Activated CD8-positive, alpha-beta T cell treated with anti-CD3 and anti-CD28 coated beads for 36 hours (primary cell): ENCODE results near the gene YJU2. TPM values are rescaled to one million over a fixed set of nuclear protein-coding genes. Genes with fewer than 3 reads are reported as not detected.

Source experiments
- ATAC-seq: fragments of 200-7000 bp; cut with Tn5 transposase; one replicate; pipeline ENCODE4 v1.10.0; 2021; ENCODE audit warnings: mild to moderate bottlenecking, moderate library complexity
- CTCF ChIA-PET: fragments of 350-600 bp; sonication (Branson Sonifier 250); formaldehyde crosslinking; loops from one replicate; lab custom pipeline; 2021; ENCODE audit warnings: antibody characterized with exemption; lab: Charles Lee
- POLR2A ChIA-PET: fragments of 350-600 bp; sonication (Branson Sonifier 250); formaldehyde crosslinking; loops from one replicate; lab custom pipeline; 2021; ENCODE audit warnings: antibody characterized with exemption; lab: Charles Lee
- DNase-seq: peaks from one replicate; pipeline ENCODE4 v3.0.0-alpha.2; 2020
- H3K27ac Mint-ChIP-seq: one replicate; pipeline ENCODE4 v1.8.0; 2021; ENCODE audit warnings: mild to moderate bottlenecking, mixed read lengths
- H3K27me3 Mint-ChIP-seq: one replicate; pipeline ENCODE4 v1.8.0; 2021; ENCODE audit warnings: mixed read lengths
- H3K36me3 Mint-ChIP-seq: one replicate; pipeline ENCODE4 v1.8.0; 2021; ENCODE audit warnings: low read depth, mixed read lengths
- H3K4me1 Mint-ChIP-seq: one replicate; pipeline ENCODE4 v1.8.0; 2021; ENCODE audit warnings: low read depth, mixed read lengths
- H3K4me3 Mint-ChIP-seq: one replicate; pipeline ENCODE4 v1.8.0; 2021; ENCODE audit warnings: mild to moderate bottlenecking, moderate library complexity, mixed read lengths
- H3K9me3 Mint-ChIP-seq: one replicate; pipeline ENCODE4 v1.8.0; 2021; ENCODE audit warnings: mixed read lengths
- intact Hi-C: fragments of 100-400 bp; cut with micrococcal nuclease; formaldehyde crosslinking; loops from one replicate; pipeline ENCODE4 v1.10.0; 2022
- total RNA-seq, 2 experiments: library from RNA; stranded (reverse); gene quantifications; one replicate each; pipeline ENCODE4 v1.2.3, GENCODE V29; 2021
- TF ChIP-seq, protein P1 (sequence below): fragments of 200-600 bp; IDR thresholded peaks from one replicate; pipeline ENCODE4 v1.8.0; 2022; ENCODE audit warnings: antibody characterized with exemption, mild to moderate bottlenecking

YJU2 gene
- total RNA-seq, 2 experiments from 2014 or later = 25.5 to 25.8 TPM

DNA sequence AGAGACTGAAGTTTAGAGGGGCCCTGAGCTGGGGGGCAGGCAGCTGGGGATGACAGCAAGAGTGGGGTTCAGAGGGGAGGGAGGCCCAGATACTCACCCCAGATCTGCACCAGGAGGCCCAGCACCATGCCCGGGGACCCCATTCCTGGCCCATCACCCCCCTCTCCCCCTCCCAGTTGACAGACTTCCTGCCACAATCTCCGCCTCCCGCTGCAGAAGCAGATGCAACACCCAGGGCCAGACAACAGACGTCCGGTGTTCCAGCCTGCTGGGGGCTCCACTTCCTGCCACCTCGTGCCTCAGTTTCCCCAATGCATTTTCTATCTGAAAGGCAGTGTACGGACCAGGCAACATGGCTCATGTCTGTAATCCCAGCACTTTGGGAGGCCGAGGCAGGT, 55.4 kb downstream of the YJU2 start, which contains the start of gene TMIGD2:
Gene TMIGD2 (minus strand): TSS at position 147 of the 398 bp plus-strand sequence. CDS start 4 bp downstream, at position 143.
- ChIA-PET POLR2A (interaction anchor here (0.9 to 2.4 kb wide), 5 partner anchors 17 to 82 kb away, joined by 3 to 11 read pairs (median 4); partner anchors contain the start of genes MPND and STAP2), CTCF (interaction anchor here (0.5 to 2.0 kb wide), 6 partner anchors 10 to 51 kb away, joined by 3 to 5 read pairs (median 4); no protein-coding TSS in a partner anchor)
- ATAC-seq (peak; percentile 1), DNase-seq (peak; percentile 46)
- H3K9me3 Mint-ChIP-seq = no peaks in the 10 kb centered on the region
- intact Hi-C loops = no loop called here
- peaks cover 36% of the 10 kb centered on the region for H3K4me1 Mint-ChIP-seq
- TF ChIP-seq, protein P1, sequence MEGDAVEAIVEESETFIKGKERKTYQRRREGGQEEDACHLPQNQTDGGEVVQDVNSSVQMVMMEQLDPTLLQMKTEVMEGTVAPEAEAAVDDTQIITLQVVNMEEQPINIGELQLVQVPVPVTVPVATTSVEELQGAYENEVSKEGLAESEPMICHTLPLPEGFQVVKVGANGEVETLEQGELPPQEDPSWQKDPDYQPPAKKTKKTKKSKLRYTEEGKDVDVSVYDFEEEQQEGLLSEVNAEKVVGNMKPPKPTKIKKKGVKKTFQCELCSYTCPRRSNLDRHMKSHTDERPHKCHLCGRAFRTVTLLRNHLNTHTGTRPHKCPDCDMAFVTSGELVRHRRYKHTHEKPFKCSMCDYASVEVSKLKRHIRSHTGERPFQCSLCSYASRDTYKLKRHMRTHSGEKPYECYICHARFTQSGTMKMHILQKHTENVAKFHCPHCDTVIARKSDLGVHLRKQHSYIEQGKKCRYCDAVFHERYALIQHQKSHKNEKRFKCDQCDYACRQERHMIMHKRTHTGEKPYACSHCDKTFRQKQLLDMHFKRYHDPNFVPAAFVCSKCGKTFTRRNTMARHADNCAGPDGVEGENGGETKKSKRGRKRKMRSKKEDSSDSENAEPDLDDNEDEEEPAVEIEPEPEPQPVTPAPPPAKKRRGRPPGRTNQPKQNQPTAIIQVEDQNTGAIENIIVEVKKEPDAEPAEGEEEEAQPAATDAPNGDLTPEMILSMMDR = no peak
- peak within 1 kb of the TSS; percentile 83 for H3K4me3 Mint-ChIP-seq
- H3K27me3 Mint-ChIP-seq = no peaks in the 10 kb centered on the region
- peaks cover 3% of the 10 kb centered on the region for H3K36me3 Mint-ChIP-seq
- peak within 1 kb of the TSS; percentile 89 for H3K27ac Mint-ChIP-seq

- TF ChIP-seq, protein P1 = no peak
- ATAC-seq = no peak
Observed at GRCh38 chr19:4303819-4304537, 57.1 kb downstream of the YJU2 start.

DNA sequence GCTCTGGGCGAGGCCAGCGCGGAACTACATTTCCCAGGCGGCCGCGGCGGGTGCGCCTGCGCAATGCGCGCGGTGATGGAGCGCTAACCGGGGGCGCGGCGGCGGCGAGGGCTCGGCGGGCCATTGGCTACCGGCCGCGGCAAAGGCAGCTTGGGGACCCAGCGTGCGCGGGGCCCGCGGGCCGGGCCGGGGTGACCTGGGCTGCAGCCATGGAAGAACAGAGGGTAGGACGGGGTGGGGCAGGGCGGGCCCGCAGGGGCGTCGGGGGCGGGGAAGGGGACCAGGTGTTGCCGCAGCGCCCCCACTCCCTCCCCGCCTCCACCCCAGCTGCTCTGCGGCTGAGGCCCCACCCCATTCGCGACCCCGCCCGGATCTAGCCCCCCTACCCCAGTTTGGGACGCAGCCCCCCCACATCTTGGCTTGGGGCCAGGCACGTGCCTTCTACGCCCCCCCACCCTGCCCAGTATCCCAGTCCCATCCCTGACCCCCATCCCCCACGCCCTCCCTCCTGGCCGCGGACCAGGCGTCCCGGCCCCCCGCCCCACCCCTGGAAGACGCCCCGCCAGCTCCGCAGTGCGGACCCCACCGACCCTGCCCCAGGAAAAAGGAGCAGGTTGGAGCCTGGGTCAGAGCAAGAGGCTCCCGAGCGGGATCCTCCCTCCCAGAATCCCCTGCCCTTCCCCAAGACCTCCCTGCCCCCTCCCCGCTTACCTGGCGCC, 57.8 kb downstream of the YJU2 start, which contains the start of gene FSD1:
Gene FSD1 (plus strand): TSS at position 61 of the 719 bp plus-strand sequence. CDS start 149 bp downstream, at position 210.
- intact Hi-C loops = no loop called here

More at GRCh38 chr19:4303819-4304537, 57.1 kb downstream of the YJU2 start:
- peak; percentile 48 for DNase-seq
- Mint-ChIP-seq H3K9me3 (no peaks in the 10 kb centered on the region), H3K27me3 (no peaks in the 10 kb centered on the region), H3K4me3 (peak overlapping the region; percentile 64), H3K27ac (peak overlapping the region; percentile 60), H3K36me3 (peaks cover 3% of the 10 kb centered on the region), H3K4me1 (peaks cover 26% of the 10 kb centered on the region)
- POLR2A ChIA-PET = interaction anchor here (0.8 to 1.7 kb wide), 7 partner anchors 10 to 57 kb away, joined by 3 to 5 read pairs (median 3); partner anchors contain the start of genes MPND, STAP2 and YJU2
- CTCF ChIA-PET = interaction anchor here (1.7 kb wide), 1 partner anchor 35 kb away, joined by 3 read pairs; no protein-coding TSS in a partner anchor
- intact Hi-C loops = no loop called here

GRCh38 chr19:4305257-4305612, 58.4 kb downstream of the YJU2 start:
- peaks cover 3% of the 10 kb centered on the region for H3K36me3 Mint-ChIP-seq
- ChIA-PET POLR2A (interaction anchor here (0.9 to 1.5 kb wide), 5 partner anchors 15 to 99 kb away, joined by 3 read pairs; no protein-coding TSS in a partner anchor), CTCF (interaction anchor here (1.3 kb wide), 1 partner anchor 47 kb away, joined by 3 read pairs; no protein-coding TSS in a partner anchor)
- no peak for ATAC-seq
- no peak for DNase-seq
- TF ChIP-seq, protein P1 = no peak
- H3K4me3 Mint-ChIP-seq = peak overlapping the region; percentile 68
- H3K9me3 Mint-ChIP-seq = no peaks in the 10 kb centered on the region
- intact Hi-C loops = no loop called here
- no peaks in the 10 kb centered on the region for H3K27me3 Mint-ChIP-seq
- peak overlapping the region; percentile 38 for H3K27ac Mint-ChIP-seq
- H3K4me1 Mint-ChIP-seq = peaks cover 26% of the 10 kb centered on the region

More for the DNA sequence above, 57.8 kb downstream of the YJU2 start, which contains the start of gene FSD1:
- TF ChIP-seq, protein P1 = no peak
- Mint-ChIP-seq H3K9me3 (no peaks in the 10 kb centered on the region), H3K4me1 (peaks cover 26% of the 10 kb centered on the region), H3K36me3 (peaks cover 3% of the 10 kb centered on the region), H3K27me3 (no peaks in the 10 kb centered on the region), H3K27ac (peak within 1 kb of the TSS; percentile 60), H3K4me3 (peak within 1 kb of the TSS; percentile 68)
- ATAC-seq = peak; percentile 85
- POLR2A ChIA-PET = interaction anchor here (0.8 to 1.5 kb wide), 9 partner anchors 9 to 99 kb away, joined by 3 to 5 read pairs (median 3); partner anchors contain the start of genes MPND and YJU2
- DNase-seq = peak; percentile 88
- CTCF ChIA-PET = interaction anchor here (0.6 to 1.7 kb wide), 2 partner anchors 36 to 541 kb away, joined by 3 read pairs; no protein-coding TSS in a partner anchor
